K562 (cell line): ENCODE data around the gene ING1. TPM values are rescaled to one million over a fixed set of nuclear protein-coding genes. Genes with fewer than 3 reads are reported as not detected.

Source experiments
- ATAC-seq: fragments of 200-7000 bp; cut with Tn5 transposase; 3 replicates; pipeline ENCODE4 v1.9.1; 2020; ENCODE audit warnings: moderate library complexity
- BruUV-seq: library from RNA; stranded (reverse); fragments of 400-500 nt; replicated peaks from 2 replicates; lab custom pipeline; 2021; lab: Mats Ljungman, UMichigan
- CTCF ChIA-PET: fragments of 300-600 bp; formaldehyde crosslinking; extraction: SDS; loops from one replicate; lab custom pipeline; 2021; ENCODE audit warnings: low intra/inter-chr PET ratio; lab: Yijun Ruan, JAX
- POLR2A ChIA-PET: fragments of 300-600, 350-650 bp; sonication (Branson Sonifier 250); formaldehyde crosslinking; extraction: SDS; loops from one replicate; lab custom pipeline; 2021; ENCODE audit warnings: antibody characterized with exemption, inconsistent platforms; lab: Yijun Ruan, JAX
- DNase-seq, 4 experiments: peaks; one replicate each; pipeline versions ENCODE4 v3.0.0 to v3.0.0-alpha.2; 2011 to 2018; ENCODE audit warnings: low spot score in 3 of 4, mixed read lengths in 3 of 4; ENCODE audit errors: extremely low read depth in 1 of 4
- FAIRE-seq: peaks from 2 replicates; lab custom pipeline; 2011; peaks lifted over from hg19 to GRCh38; lab: Jason Lieb, UNC
- H2AFZ ChIP-seq: 2 replicates; pipeline ENCODE4 v1.6.0; 2011; ENCODE audit warnings: low read depth, low read length, control low read depth, inconsistent platforms
- H3K27ac ChIP-seq: fragments of 200-600 bp; 3 replicates; pipeline ENCODE4 v1.8.0; 2011; ENCODE audit warnings: low read depth, mild to moderate bottlenecking, control low read depth, inconsistent platforms, low read length, moderate library complexity, mixed read lengths; ENCODE audit errors: extremely low read depth
- H3K27me3 ChIP-seq, 2 experiments: fragments of 300-600 bp in 1 of 2; 2 replicates in 1 of 2; 3 replicates in 1 of 2; pipeline versions ENCODE4 v1.6.0 to v1.8.0; 2011; ENCODE audit warnings: inconsistent platforms in 2 of 2, low read length in 2 of 2, mild to moderate bottlenecking in 1 of 2, mixed read lengths in 1 of 2, moderate library complexity in 1 of 2; ENCODE audit not compliant: control insufficient read depth in 2 of 2, insufficient read depth in 2 of 2
- H3K36me3 ChIP-seq: fragments of 300-600 bp; 3 replicates; pipeline ENCODE4 v1.8.0; 2011; ENCODE audit warnings: mild to moderate bottlenecking, low read length, inconsistent platforms; ENCODE audit not compliant: control insufficient read depth, insufficient read depth
- H3K4me1 ChIP-seq, 2 experiments: fragments of 200-600 bp in 1 of 2; replicated peaks in 1 of 2; 2 replicates in 1 of 2; 3 replicates in 1 of 2; pipeline versions ENCODE4 v1.5.1 to v1.8.0; 2011; ENCODE audit warnings: inconsistent platforms in 2 of 2, low read length in 2 of 2, mild to moderate bottlenecking in 1 of 2, mixed read lengths in 1 of 2, moderate library complexity in 1 of 2; ENCODE audit not compliant: control insufficient read depth in 2 of 2, insufficient read depth in 2 of 2
- H3K4me2 ChIP-seq: 2 replicates; pipeline ENCODE4 v1.6.1; 2011; ENCODE audit warnings: low read length, control low read depth, inconsistent platforms, mixed read lengths; ENCODE audit not compliant: insufficient read depth
- H3K4me3 ChIP-seq: fragments of 200-600 bp; sonication (generic), shearing (Covaris generic); 2 replicates; pipeline ENCODE4 v1.5.1; 2016; ENCODE audit warnings: control low read depth, inconsistent platforms
- H3K79me2 ChIP-seq: fragments of 200-600 bp; 3 replicates; pipeline ENCODE4 v1.8.0; 2011; ENCODE audit warnings: low read length, inconsistent platforms; ENCODE audit not compliant: control insufficient read depth, insufficient read depth
- H3K9ac ChIP-seq, 2 experiments: 2 replicates each; pipeline versions ENCODE4 v1.6.0 to v1.6.1; 2011; ENCODE audit warnings: low read depth in 2 of 2, low read length in 2 of 2, control low read depth in 1 of 2, inconsistent platforms in 1 of 2, mild to moderate bottlenecking in 1 of 2, mixed read lengths in 1 of 2; ENCODE audit not compliant: insufficient read depth in 1 of 2
- H3K9me1 ChIP-seq: one replicate; pipeline ENCODE4 v1.6.0; 2011; ENCODE audit warnings: inconsistent platforms, mild to moderate bottlenecking, low read length, moderate library complexity; ENCODE audit not compliant: control insufficient read depth, insufficient read depth
- H3K9me3 ChIP-seq: replicated peaks from 2 replicates; pipeline ENCODE4 v1.5.1; 2011; ENCODE audit warnings: low read depth, low read length, inconsistent platforms; ENCODE audit not compliant: control insufficient read depth, insufficient read depth
- H4K20me1 ChIP-seq: replicated peaks from 2 replicates; pipeline ENCODE4 v1.6.1; 2011; ENCODE audit warnings: low read length, inconsistent platforms, mixed read lengths; ENCODE audit not compliant: control insufficient read depth, insufficient read depth
- ARHGAP35 ChIP-seq: fragments of 450-650 bp; IDR thresholded peaks from 2 replicates; pipeline ENCODE4 v1.6.1; 2018; ENCODE audit not compliant: partially characterized antibody
- BCL6 ChIP-seq: fragments of 250-450 bp; sonication (Bioruptor Pico); IDR thresholded peaks from 2 replicates; pipeline ENCODE4 v1.4.0; 2020
- CBX5 ChIP-seq: IDR thresholded peaks from 2 replicates; pipeline ENCODE4 v1.6.1; 2014; ENCODE audit warnings: low read depth, borderline replicate concordance
- CEBPG ChIP-seq, 3 experiments: fragments of 200-800 bp in 1 of 3; sonication (Bioruptor generic) in 1 of 3; sonication (generic) in 1 of 3; formaldehyde crosslinking in 1 of 3; IDR thresholded peaks in 2 of 3; conservative IDR thresholded peaks in 1 of 3; 2 replicates each; pipeline versions ENCODE4 v1.6.1 to v1.8.0; 2016 to 2022; ENCODE audit warnings: missing compliant biosample characterization in 2 of 3, missing genetic modification characterization in 2 of 3, mild to moderate bottlenecking in 1 of 3, missing genetic modification reagents in 1 of 3
- DACH1 ChIP-seq: fragments of 450-650 bp; IDR thresholded peaks from 2 replicates; pipeline ENCODE4 v1.6.1; 2018; ENCODE audit not compliant: partially characterized antibody
- FOS ChIP-seq: IDR thresholded peaks from 3 replicates; pipeline ENCODE4 v1.6.1; 2011; ENCODE audit not compliant: insufficient read length; ENCODE audit errors: extremely low read depth
- HNRNPUL1 ChIP-seq: fragments of 200-400 bp; formaldehyde crosslinking; IDR thresholded peaks from 2 replicates; pipeline ENCODE4 v1.6.1; 2017; ENCODE audit warnings: low read length
- KLF10 ChIP-seq: fragments of 250-450 bp; sonication (Bioruptor Pico); IDR thresholded peaks from 2 replicates; pipeline ENCODE4 v1.6.1; 2021; ENCODE audit warnings: matching md5 sums
- PCBP1 ChIP-seq: fragments of 200-400 bp; formaldehyde crosslinking; IDR thresholded peaks from 2 replicates; pipeline ENCODE4 v1.6.1; 2018; ENCODE audit warnings: mild to moderate bottlenecking, low read depth, low read length; ENCODE audit not compliant: poor library complexity, severe bottlenecking
- PHB ChIP-seq: fragments of 250-450 bp; sonication (Bioruptor Pico); IDR thresholded peaks from 2 replicates; pipeline ENCODE4 v1.5.0; 2021
- RBM25 ChIP-seq: fragments of 200-400 bp; formaldehyde crosslinking; IDR thresholded peaks from 2 replicates; pipeline ENCODE4 v1.6.1; 2018; ENCODE audit warnings: low read length, low read depth, moderate library complexity; ENCODE audit not compliant: severe bottlenecking
- STAT5A ChIP-seq: IDR thresholded peaks from 2 replicates; pipeline ENCODE4 v1.6.1; 2012; ENCODE audit warnings: low read length, inconsistent platforms, borderline replicate concordance
- ZBTB33 ChIP-seq: sonication (generic); formaldehyde crosslinking; IDR thresholded peaks from 2 replicates; pipeline ENCODE4 v1.8.1; 2023; ENCODE audit warnings: mild to moderate bottlenecking, missing genetic modification reagents
- ZNF766 ChIP-seq: fragments of 200-800 bp; sonication (Bioruptor generic); conservative IDR thresholded peaks from 2 replicates; pipeline ENCODE4 v1.6.1; 2016; ENCODE audit warnings: missing genetic modification characterization, missing compliant biosample characterization
- WGBS: fragments of 100-300 bp; shearing (Covaris generic); methylation state at CpG from one replicate; pipeline ENCODE4 v1.1.6; 2016; ENCODE audit warnings: low coverage, mixed read lengths; ENCODE audit not compliant: insufficient coverage; ENCODE audit errors: missing lambda C conversion rate; 5-methylcytosine and 5-hydroxymethylcytosine counted together
- in situ Hi-C: fragments of 300-500 bp; cut with MboI; formaldehyde crosslinking; loops from 4 replicates; pipeline ENCODE4 v1.15.0; 2018; ENCODE audit warnings: inconsistent platforms, mixed read lengths
- intact Hi-C: fragments of 100-400 bp; cut with micrococcal nuclease; formaldehyde crosslinking; loops from 2 replicates; pipeline ENCODE4 v1.14.2; 2022
- polyA plus RNA-seq, 8 experiments: library from polyadenylated mRNA; depleted of rRNA in 4 of 8; stranded (reverse) in 5 of 8; unstranded in 3 of 8; fragments of >200 nt; fragmentation: Nextera tagmentation in 2 of 8; fragmentation: Illumina TruSeq in 1 of 8; extraction: Ambion mirVana in 2 of 8; extraction: Trizol in 1 of 8; gene quantifications; 2 replicates each; pipeline versions ENCODE4 v1.2.1 to v1.2.3, GENCODE V29; 2011 to 2014; ENCODE audit warnings: inconsistent platforms in 1 of 8, missing spikeins in 1 of 8
- total RNA-seq, 7 experiments: library from RNA; depleted of rRNA in 6 of 7; stranded (reverse); fragments of >200 nt in 6 of 7; fragmentation: Illumina TruSeq in 2 of 7; extraction: Trizol in 2 of 7; gene quantifications; 2 replicates each; pipeline versions ENCODE4 v1.2.1 to v1.2.3, GENCODE V29; 2011 to 2021; ENCODE audit warnings: low replicate concordance in 1 of 7
- TF ChIP-seq, protein P1 (sequence below): fragments of 450-650 bp; IDR thresholded peaks from 2 replicates; pipeline ENCODE4 v1.6.1; 2016; ENCODE audit warnings: low read depth, mild to moderate bottlenecking, moderate library complexity

Gene ING1
- total and polyA plus RNA-seq, 9 of the 15 experiments (the other 6 are each of a cell fraction or from before 2014, with no cell fraction given), result 1.0 to 20.1 (median 8.2) TPM

GRCh38 chr13:110689041-110689440 lies 24.5 kb upstream of the ING1 start:
- in situ Hi-C loops (no loop called here), intact Hi-C loops (no loop called here)
- H3K36me3 ChIP-seq, result peaks cover 36% of the 10 kb centered on the region; the same call in 1 of the 3 replicates
- no peaks in the 10 kb centered on the region for H3K9me3 ChIP-seq
- ATAC-seq (no peak), FAIRE-seq (no peak), DNase-seq (no peak)
- no peaks in the 10 kb centered on the region for H3K4me1 ChIP-seq
- no peak overlapping the region for H2AFZ ChIP-seq
- H3K27ac ChIP-seq, result no peak overlapping the region
- ChIA-PET CTCF (no interaction called here), POLR2A (interaction anchor here (1.1 kb wide), 1 partner anchor 13 kb away, joined by 3 read pairs; no protein-coding TSS in a partner anchor)
- BruUV-seq, result no TSS peak
- H3K9me1 ChIP-seq, result no peaks in the 10 kb centered on the region
- no peaks in the 10 kb centered on the region for H3K27me3 ChIP-seq
- TF ChIP-seq PHB (CRISPR knock-in tag) (no peak), CEBPG (CRISPR knock-in tag; IDR thresholded peaks at IDR 0.05) (no peak), CEBPG (tag; conservative IDR thresholded peaks at IDR 0.05 in 1 of 2, IDR thresholded peaks at IDR 0.05 in 1 of 2) (no peak), ARHGAP35 (no peak), CBX5 (no peak), ZBTB33 (no peak), FOS (no peak), KLF10 (no peak), HNRNPUL1 (no peak), BCL6 (no peak), STAT5A (no peak), RBM25 (no peak), ZNF766 (CRISPR knock-in tag) (no peak), PCBP1 (no peak), DACH1 (no peak)
- TF ChIP-seq, protein P1, sequence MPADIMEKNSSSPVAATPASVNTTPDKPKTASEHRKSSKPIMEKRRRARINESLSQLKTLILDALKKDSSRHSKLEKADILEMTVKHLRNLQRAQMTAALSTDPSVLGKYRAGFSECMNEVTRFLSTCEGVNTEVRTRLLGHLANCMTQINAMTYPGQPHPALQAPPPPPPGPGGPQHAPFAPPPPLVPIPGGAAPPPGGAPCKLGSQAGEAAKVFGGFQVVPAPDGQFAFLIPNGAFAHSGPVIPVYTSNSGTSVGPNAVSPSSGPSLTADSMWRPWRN, result no peak
- no peak overlapping the region for H3K4me3 ChIP-seq
- no peaks in the 10 kb centered on the region for H4K20me1 ChIP-seq
- H3K79me2 ChIP-seq, result no peaks in the 10 kb centered on the region
- H3K4me2 ChIP-seq, result no peak overlapping the region
- WGBS, result 91% methylated on average over 7 of the region's 9 CpGs
- H3K9ac ChIP-seq, result no peak overlapping the region
